H9 (cell line): ENCODE results near the gene RFESD. TPM values are rescaled to one million over a fixed set of nuclear protein-coding genes. Genes with fewer than 3 reads are reported as not detected.

Source experiments
- DNase-seq: peaks from one replicate; pipeline ENCODE4 v3.0.0-alpha.2; 2017
- H2AFZ ChIP-seq: one replicate; pipeline ENCODE4 v1.6.1; 2013; ENCODE audit warnings: mild to moderate bottlenecking, low read length, control low read depth, moderate library complexity
- H2AK5ac ChIP-seq: 2 replicates; pipeline ENCODE4 v1.6.1; 2013; ENCODE audit warnings: low read length, control low read depth, mixed read lengths; ENCODE audit not compliant: insufficient read length
- H2BK120ac ChIP-seq: one replicate; pipeline ENCODE4 v1.6.1; 2013; ENCODE audit warnings: low read depth, mild to moderate bottlenecking, low read length, control low read depth, inconsistent platforms; ENCODE audit not compliant: poor library complexity, severe bottlenecking
- H2BK12ac ChIP-seq: 2 replicates; pipeline ENCODE4 v1.6.1; 2013; ENCODE audit warnings: low read length, control low read depth, mixed read lengths, low read depth; ENCODE audit not compliant: insufficient read length
- H2BK15ac ChIP-seq: 2 replicates; pipeline ENCODE4 v1.6.1; 2013; ENCODE audit warnings: low read depth, low read length, control low read depth
- H2BK20ac ChIP-seq: one replicate; pipeline ENCODE4 v1.6.1; 2013; ENCODE audit warnings: low read depth, mild to moderate bottlenecking, low read length, control low read depth, inconsistent platforms; ENCODE audit not compliant: poor library complexity, severe bottlenecking
- H2BK5ac ChIP-seq: 2 replicates; pipeline ENCODE4 v1.6.1; 2013; ENCODE audit warnings: low read length, control low read depth, mixed read lengths; ENCODE audit not compliant: insufficient read length
- H3K14ac ChIP-seq: 2 replicates; pipeline ENCODE4 v1.6.1; 2013; ENCODE audit warnings: low read length, control low read depth; ENCODE audit not compliant: insufficient read depth
- H3K18ac ChIP-seq: 2 replicates; pipeline ENCODE4 v1.6.1; 2013; ENCODE audit warnings: low read depth, mild to moderate bottlenecking, mixed read lengths, low read length, control low read depth; ENCODE audit not compliant: insufficient read length
- H3K23ac ChIP-seq: 2 replicates; pipeline ENCODE4 v1.6.1; 2013; ENCODE audit warnings: low read length, control low read depth, mixed read lengths, low read depth; ENCODE audit not compliant: insufficient read length
- H3K23me2 ChIP-seq: 2 replicates; pipeline ENCODE4 v1.6.1; 2013; ENCODE audit warnings: low read depth, mild to moderate bottlenecking, mixed read lengths, low read length, control low read depth; ENCODE audit not compliant: insufficient read length, poor library complexity, severe bottlenecking
- H3K27ac ChIP-seq: 2 replicates; pipeline ENCODE4 v1.5.1; 2013; ENCODE audit warnings: low read length, control low read depth, mixed read lengths, low read depth; ENCODE audit not compliant: insufficient read length
- H3K27me3 ChIP-seq: 2 replicates; pipeline ENCODE4 v1.6.1; 2013; ENCODE audit warnings: low read length, control low read depth, inconsistent platforms; ENCODE audit not compliant: insufficient read depth
- H3K4ac ChIP-seq: 2 replicates; pipeline ENCODE4 v1.6.1; 2013; ENCODE audit warnings: low read depth, mild to moderate bottlenecking, control low read depth, inconsistent platforms, low read length, moderate library complexity
- H3K4me1 ChIP-seq: 2 replicates; pipeline ENCODE4 v1.6.1; 2013; ENCODE audit warnings: low read length, control low read depth, inconsistent platforms; ENCODE audit not compliant: insufficient read depth
- H3K4me2 ChIP-seq: 2 replicates; pipeline ENCODE4 v1.6.1; 2013; ENCODE audit warnings: low read length, control low read depth, mixed read lengths; ENCODE audit not compliant: insufficient read length, insufficient read depth
- H3K56ac ChIP-seq: 2 replicates; pipeline ENCODE4 v1.6.1; 2013; ENCODE audit warnings: low read depth, mild to moderate bottlenecking, mixed read lengths, low read length, control low read depth; ENCODE audit not compliant: insufficient read length
- H3K79me1 ChIP-seq: 2 replicates; pipeline ENCODE4 v1.6.1; 2013; ENCODE audit warnings: low read depth, mild to moderate bottlenecking, moderate library complexity, low read length, control low read depth, inconsistent platforms; ENCODE audit not compliant: insufficient read depth, poor library complexity, severe bottlenecking
- H3K79me2 ChIP-seq: 2 replicates; pipeline ENCODE4 v1.6.1; 2013; ENCODE audit warnings: low read length, control low read depth, inconsistent platforms; ENCODE audit not compliant: insufficient read depth
- H3K9ac ChIP-seq: 2 replicates; pipeline ENCODE4 v1.6.1; 2013; ENCODE audit warnings: low read length, control low read depth, mixed read lengths; ENCODE audit not compliant: insufficient read length; ENCODE audit errors: extremely low read depth
- H3K9me3 ChIP-seq: one replicate; pipeline ENCODE4 v1.6.1; 2013; ENCODE audit warnings: low read depth, low read length, inconsistent platforms; ENCODE audit not compliant: control insufficient read depth
- H3T11ph ChIP-seq: one replicate; pipeline ENCODE4 v1.6.1; 2013; ENCODE audit warnings: mild to moderate bottlenecking, low read length, control low read depth, inconsistent platforms
- H4K20me1 ChIP-seq: one replicate; pipeline ENCODE4 v1.6.1; 2013; ENCODE audit not compliant: control insufficient read depth, insufficient read length, insufficient read depth
- H4K5ac ChIP-seq: 2 replicates; pipeline ENCODE4 v1.6.1; 2013; ENCODE audit warnings: low read depth, mild to moderate bottlenecking, mixed read lengths, low read length, control low read depth; ENCODE audit not compliant: insufficient read length
- H4K8ac ChIP-seq: replicated peaks from 2 replicates; pipeline ENCODE4 v1.6.1; 2013; ENCODE audit warnings: low read length, control low read depth, mixed read lengths, low read depth; ENCODE audit not compliant: insufficient read length
- H4K91ac ChIP-seq: 2 replicates; pipeline ENCODE4 v1.6.1; 2013; ENCODE audit warnings: low read depth, mild to moderate bottlenecking, moderate library complexity, mixed read lengths, low read length, control low read depth; ENCODE audit not compliant: insufficient read length
- H3K27ac Mint-ChIP-seq, 3 experiments: 2 replicates in 2 of 3; 3 replicates in 1 of 3; pipeline ENCODE4 v1.8.0; 2020 to 2021; ENCODE audit warnings: mixed read lengths in 3 of 3, mild to moderate bottlenecking in 1 of 3, moderate library complexity in 1 of 3
- H3K27me3 Mint-ChIP-seq: 2 replicates; pipeline ENCODE4 v1.8.0; 2021; ENCODE audit warnings: low read depth, mild to moderate bottlenecking, moderate library complexity, mixed read lengths
- H3K36me3 Mint-ChIP-seq, 3 experiments: 2 replicates in 2 of 3; 3 replicates in 1 of 3; pipeline ENCODE4 v1.8.0; 2020 to 2021; ENCODE audit warnings: low read depth in 3 of 3, mixed read lengths in 3 of 3; ENCODE audit not compliant: insufficient read depth in 1 of 3
- H3K4me1 Mint-ChIP-seq, 2 experiments: 2 replicates each; pipeline ENCODE4 v1.8.0; 2020; ENCODE audit warnings: mixed read lengths in 2 of 2
- H3K4me3 Mint-ChIP-seq, 2 experiments: 2 replicates in 1 of 2; 3 replicates in 1 of 2; pipeline ENCODE4 v1.8.0; 2020 to 2021; ENCODE audit warnings: mild to moderate bottlenecking in 2 of 2, mixed read lengths in 2 of 2, moderate library complexity in 1 of 2
- H3K9me3 Mint-ChIP-seq, 2 experiments: 2 replicates in 1 of 2; 3 replicates in 1 of 2; pipeline ENCODE4 v1.8.0; 2020; ENCODE audit warnings: mild to moderate bottlenecking in 2 of 2, mixed read lengths in 2 of 2, moderate library complexity in 1 of 2
- WGBS: extraction: QIAGEN DNeasy Blood & Tissue Kit; methylation state at CpG from one replicate; pipeline ENCODE4 v1.1.7; 2013; ENCODE audit warnings: missing lambda C conversion rate, low lambda C conversion rate, mixed read lengths; ENCODE audit not compliant: insufficient read length; ENCODE audit errors: extremely low coverage; 5-methylcytosine and 5-hydroxymethylcytosine counted together
- total RNA-seq: library from RNA; stranded (reverse); gene quantifications from 2 replicates; pipeline ENCODE4 v1.2.1, GENCODE V29; 2021
- TF ChIP-seq, protein P1 (sequence below): fragments of 200-600 bp; sonication (generic); conservative IDR thresholded peaks from 3 replicates; pipeline ENCODE4 v1.8.0; 2021; ENCODE audit warnings: antibody characterized with exemption, mild to moderate bottlenecking

RFESD gene
- total RNA-seq, 1 experiment from 2014 or later, result 1.7 TPM

- Mint-ChIP-seq H3K4me1 (no peaks in the 10 kb centered on the region), H3K9me3 (no peaks in the 10 kb centered on the region), H3K4me3 (no peak overlapping the region), H3K27ac (no peak overlapping the region), H3K27me3 (no peaks in the 10 kb centered on the region), H3K36me3 (no peaks in the 10 kb centered on the region)
- Histone ChIP-seq H3K4ac (no peak overlapping the region), H3T11ph (no peak overlapping the region), H3K14ac (no peak overlapping the region), H2BK5ac (no peak overlapping the region), H2BK20ac (no peak overlapping the region), H2BK120ac (no peak overlapping the region), H3K4me1 (no peaks in the 10 kb centered on the region), H4K5ac (no peak overlapping the region), H3K79me2 (no peaks in the 10 kb centered on the region), H4K8ac (no peak overlapping the region), H3K9ac (no peak overlapping the region), H2AK5ac (no peak overlapping the region), H3K27me3 (no peaks in the 10 kb centered on the region), H2BK12ac (no peak overlapping the region), H3K9me3 (no peaks in the 10 kb centered on the region), H4K20me1 (no peaks in the 10 kb centered on the region), H2BK15ac (no peak overlapping the region), H2AFZ (no peak overlapping the region), H3K23ac (no peak overlapping the region), H4K91ac (no peak overlapping the region), H3K23me2 (no peaks in the 10 kb centered on the region), H3K56ac (no peak overlapping the region), H3K4me2 (no peak overlapping the region), H3K79me1 (no peaks in the 10 kb centered on the region), H3K27ac (no peak overlapping the region), H3K18ac (no peak overlapping the region)
- TF ChIP-seq, protein P1, sequence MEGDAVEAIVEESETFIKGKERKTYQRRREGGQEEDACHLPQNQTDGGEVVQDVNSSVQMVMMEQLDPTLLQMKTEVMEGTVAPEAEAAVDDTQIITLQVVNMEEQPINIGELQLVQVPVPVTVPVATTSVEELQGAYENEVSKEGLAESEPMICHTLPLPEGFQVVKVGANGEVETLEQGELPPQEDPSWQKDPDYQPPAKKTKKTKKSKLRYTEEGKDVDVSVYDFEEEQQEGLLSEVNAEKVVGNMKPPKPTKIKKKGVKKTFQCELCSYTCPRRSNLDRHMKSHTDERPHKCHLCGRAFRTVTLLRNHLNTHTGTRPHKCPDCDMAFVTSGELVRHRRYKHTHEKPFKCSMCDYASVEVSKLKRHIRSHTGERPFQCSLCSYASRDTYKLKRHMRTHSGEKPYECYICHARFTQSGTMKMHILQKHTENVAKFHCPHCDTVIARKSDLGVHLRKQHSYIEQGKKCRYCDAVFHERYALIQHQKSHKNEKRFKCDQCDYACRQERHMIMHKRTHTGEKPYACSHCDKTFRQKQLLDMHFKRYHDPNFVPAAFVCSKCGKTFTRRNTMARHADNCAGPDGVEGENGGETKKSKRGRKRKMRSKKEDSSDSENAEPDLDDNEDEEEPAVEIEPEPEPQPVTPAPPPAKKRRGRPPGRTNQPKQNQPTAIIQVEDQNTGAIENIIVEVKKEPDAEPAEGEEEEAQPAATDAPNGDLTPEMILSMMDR, result no peak
- DNase-seq, result no peak
- no CpG with 5 or more reads among the region's 3 CpGs for WGBS
Observed at GRCh38 chr5:95654196-95654595, 7.6 kb downstream of the RFESD start.
